Measurements from ENCODE around the gene PHACTR1. TPM values are rescaled to one million over a fixed set of nuclear protein-coding genes. Genes with fewer than 3 reads are reported as not detected.
A peak's percentile ranks its signal among the peaks of the same experiment; 100 is the strongest.

Gene PHACTR1
- total and polyA plus RNA-seq, 2 of the 4 experiments (the other 2 are of a cell fraction), result not detected

GRCh38 chr6:13066820-13067219, 350.3 kb downstream of the PHACTR1 start:
- Histone ChIP-seq H3K79me1 (ENCODE audit: low read depth in 1 of 2, low read length in 2 of 2) (no peaks in the 10 kb centered on the region), H3K4me1 (ENCODE audit: control insufficient read depth, insufficient read depth, low read length) (no peaks in the 10 kb centered on the region), H4K8ac (ENCODE audit: low read depth in 2 of 2, low read length in 2 of 2) (no peak overlapping the region), H2BK5ac (ENCODE audit: low read depth, low read length, poor library complexity, severe bottlenecking) (no peak overlapping the region), H3K56ac (ENCODE audit: extremely low read depth, insufficient read depth, low read length) (no peak overlapping the region), H2AK9ac (replicated peaks; ENCODE audit: low read depth, low read length, poor library complexity) (peak overlapping the region; percentile 24), H3K27ac (ENCODE audit: insufficient read depth, low read length) (no peak overlapping the region), H3K14ac (replicated peaks; ENCODE audit: low read depth, low read length) (no peak overlapping the region), H3K27me3 (ENCODE audit: control insufficient read depth, insufficient read depth, low read length) (no peaks in the 10 kb centered on the region), H2AFZ (replicated peaks; ENCODE audit: low read length, poor library complexity) (no peak overlapping the region), H3K4me3 (ENCODE audit: insufficient read depth, low read depth, low read length) (no peak overlapping the region), H4K91ac (ENCODE audit: insufficient read depth, low read depth, low read length) (no peak overlapping the region), H2BK15ac (ENCODE audit: low read depth, low read length) (no peak overlapping the region), H2BK120ac (ENCODE audit: low read depth, low read length) (no peak overlapping the region), H3K9me3 (ENCODE audit: control insufficient read depth, insufficient read depth, low read length) (0 out of 2 replicates have a peak, but pooled peaks cover 3% of the 10 kb centered on the region), H2AK5ac (ENCODE audit: low read depth, low read length) (no peak overlapping the region), H3K9me1 (ENCODE audit: insufficient read depth, low read length) (no peaks in the 10 kb centered on the region), H3K4ac (ENCODE audit: low read depth, low read length) (no peak overlapping the region), H3K4me2 (ENCODE audit: low read depth, low read length) (no peak overlapping the region), H3K36me3 (ENCODE audit: control insufficient read depth, insufficient read depth, low read length) (no peaks in the 10 kb centered on the region), H3K9ac (ENCODE audit: low read depth, low read length) (no peak overlapping the region), H2BK20ac (ENCODE audit: low read depth, low read length) (no peak overlapping the region), H4K20me1 (ENCODE audit: insufficient read depth, low read length) (no peaks in the 10 kb centered on the region), H3K18ac (ENCODE audit: low read depth, low read length) (no peak overlapping the region), H4K5ac (ENCODE audit: low read depth, low read length) (no peak overlapping the region), H3K23ac (ENCODE audit: low read depth, low read length) (no peak overlapping the region)
- ATAC-seq (ENCODE audit: low read depth) (no peak), DNase-seq (no peak)
- ChIA-PET CTCF (no interaction called here), POLR2A (ENCODE audit: unreplicated experiment) (no interaction called here)
- no CpG with 5 or more reads among the region's 1 CpG for WGBS, 2 experiments (ENCODE audit: extremely low coverage in 2 of 2, insufficient read length in 1 of 2)
- TF ChIP-seq SMC3 (IDR thresholded peaks at IDR 0.05; ENCODE audit: low read depth, low read length) (no peak), RCOR1 (IDR thresholded peaks at IDR 0.05; ENCODE audit: insufficient replicate concordance, low read length) (no peak), MXI1 (IDR thresholded peaks at IDR 0.05; ENCODE audit: borderline replicate concordance, low read depth, low read length) (no peak)
- BruUV-seq (replicated peaks), result no TSS peak
- in situ Hi-C loops (cut with MboI; ENCODE audit: low sequenced_read_pairs), result no loop called here
- dilution Hi-C loops (cut with HindIII; ENCODE audit: low sequenced_read_pairs, unreplicated experiment), result no loop called here
- intact Hi-C loops (cut with micrococcal nuclease), result no loop called here
